WERI-Rb-1 (cell line): ENCODE data around the gene TICAM2.

ENCODE experiments used
- DNase-seq: peaks from one replicate; pipeline ENCODE4 v3.0.0-alpha.2; 2020
- H3K27ac ChIP-seq: fragments of 250-450 bp; sonication (Bioruptor Pico); 2 replicates; pipeline ENCODE4 v1.5.1; 2020; ENCODE audit warnings: mild to moderate bottlenecking, moderate library complexity
- H3K27me3 ChIP-seq: fragments of 250-450 bp; sonication (Bioruptor Pico); 2 replicates; pipeline ENCODE4 v1.5.1; 2021; ENCODE audit warnings: mild to moderate bottlenecking, low read depth, moderate library complexity; ENCODE audit not compliant: insufficient read depth, severe bottlenecking
- H3K36me3 ChIP-seq: fragments of 250-450 bp; sonication (Bioruptor Pico); 2 replicates; pipeline ENCODE4 v1.5.1; 2020; ENCODE audit warnings: mild to moderate bottlenecking, moderate library complexity
- H3K4me3 ChIP-seq: 2 replicates; pipeline ENCODE4 v1.5.1; 2011; ENCODE audit warnings: low read depth, mild to moderate bottlenecking, control low read depth, low read length
- H3K9me3 ChIP-seq: fragments of 250-450 bp; sonication (Bioruptor Pico); 2 replicates; pipeline ENCODE4 v1.5.1; 2021; ENCODE audit warnings: mild to moderate bottlenecking, moderate library complexity; ENCODE audit not compliant: severe bottlenecking
- CTCF ChIP-seq: IDR thresholded peaks from 2 replicates; pipeline ENCODE4 v1.5.1; 2011; ENCODE audit warnings: low read depth, mild to moderate bottlenecking, control low read depth, inconsistent platforms, low read length

Gene TICAM2

GRCh38 chr5:115568668-115569067 is 33.6 kb downstream of the TICAM2 start:
- TF ChIP-seq CTCF: no peak
- no peak overlapping the region for H3K4me3 ChIP-seq
- H3K27ac ChIP-seq: no peak overlapping the region
- H3K36me3 ChIP-seq: no peaks in the 10 kb centered on the region
- H3K27me3 ChIP-seq: no peaks in the 10 kb centered on the region
- no peak for DNase-seq
- H3K9me3 ChIP-seq: no peaks in the 10 kb centered on the region

DNA sequence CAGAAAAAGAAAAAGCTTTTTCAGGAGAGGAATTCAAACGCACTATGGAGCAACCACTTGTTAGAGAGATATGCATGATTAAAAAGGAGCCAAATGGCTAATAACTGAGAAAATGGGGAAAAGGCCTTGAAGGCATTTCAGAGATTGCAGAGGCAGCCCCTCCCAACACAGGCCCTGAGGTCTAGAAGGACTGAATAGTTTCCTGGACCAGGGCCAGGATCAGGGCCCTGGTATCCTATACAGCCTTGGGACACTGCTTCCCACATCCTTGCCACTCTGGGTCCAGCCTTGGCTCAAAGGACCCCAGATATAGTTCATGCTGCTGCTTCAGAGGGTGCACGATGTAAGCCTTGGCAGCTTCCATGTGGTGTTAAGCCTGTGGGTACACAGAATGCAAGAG is 37.0 kb downstream of the TICAM2 start:
- no peak for TF ChIP-seq CTCF

DNA sequence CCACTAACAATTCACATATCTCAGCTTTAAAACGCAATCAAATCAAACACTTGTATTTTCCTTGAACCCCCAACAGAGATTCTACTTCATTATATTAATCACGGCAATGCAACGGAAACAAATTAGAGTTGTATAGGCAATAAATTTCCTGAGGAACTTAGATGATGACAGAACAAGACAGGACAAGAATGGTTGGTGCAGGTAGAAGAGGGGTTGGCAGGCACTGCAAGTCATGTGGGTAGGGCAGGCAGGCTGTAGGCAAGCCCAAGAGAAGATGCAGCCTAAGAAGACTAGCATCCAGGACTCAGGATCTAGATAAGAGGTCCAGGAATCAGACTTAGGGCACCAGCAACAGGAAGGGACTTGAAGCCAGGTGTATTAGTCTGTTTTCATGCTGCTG is 41.1 kb downstream of the TICAM2 start:
- Histone ChIP-seq H3K4me3 (no peak overlapping the region), H3K9me3 (no peaks in the 10 kb centered on the region), H3K36me3 (no peaks in the 10 kb centered on the region), H3K27ac (no peak overlapping the region), H3K27me3 (no peaks in the 10 kb centered on the region)
- TF ChIP-seq CTCF: no peak
- no peak for DNase-seq

More for the DNA sequence above, 37.0 kb downstream of the TICAM2 start:
- H3K27ac ChIP-seq: no peak overlapping the region
- no peaks in the 10 kb centered on the region for H3K27me3 ChIP-seq
- no peak overlapping the region for H3K4me3 ChIP-seq
- H3K36me3 ChIP-seq: no peaks in the 10 kb centered on the region
- H3K9me3 ChIP-seq: no peaks in the 10 kb centered on the region
- DNase-seq: no peak

DNA sequence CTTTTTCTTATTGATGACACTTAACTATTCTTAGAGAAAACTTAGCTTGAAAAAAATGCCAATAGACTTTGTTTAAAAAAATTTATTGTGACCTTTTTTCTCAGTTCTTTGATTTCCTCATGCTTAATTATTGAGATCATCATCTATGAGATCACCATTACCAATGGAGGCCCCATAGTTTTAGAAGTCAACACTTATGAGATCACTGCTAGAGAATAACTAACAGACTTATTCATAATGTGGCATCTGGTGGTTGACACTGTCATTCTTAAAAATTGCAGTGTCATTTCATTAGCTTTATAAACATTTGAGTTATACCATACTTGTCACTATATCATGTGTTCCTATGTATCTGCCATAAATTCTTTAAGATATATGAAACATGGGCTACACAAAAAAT is 42.8 kb downstream of the TICAM2 start:
- TF ChIP-seq CTCF: no peak
- Histone ChIP-seq H3K36me3 (no peaks in the 10 kb centered on the region), H3K4me3 (no peak overlapping the region), H3K27ac (no peak overlapping the region), H3K27me3 (no peaks in the 10 kb centered on the region), H3K9me3 (no peaks in the 10 kb centered on the region)
- no peak for DNase-seq

GRCh38 chr5:115558388-115558956 is 43.8 kb downstream of the TICAM2 start:
- no peak for TF ChIP-seq CTCF
- Histone ChIP-seq H3K9me3 (no peaks in the 10 kb centered on the region), H3K27me3 (no peaks in the 10 kb centered on the region), H3K4me3 (no peak overlapping the region), H3K27ac (no peak overlapping the region), H3K36me3 (no peaks in the 10 kb centered on the region)
- no peak for DNase-seq
